ENCODE measurements around the gene PAPLN.
A peak's percentile ranks its signal among the peaks of the same experiment; 100 is the strongest.
"Not testable (repeated sequence)": the region's sequence is repeated elsewhere in the genome, so short reads cannot be mapped to it uniquely, and the experiment has no call there.

The PAPLN gene

GRCh38 chr14:73290279-73290678, 53.0 kb downstream of the PAPLN start:
- no peak for DNase-seq (ENCODE audit: low read depth, low spot score)
- H3K4me3 ChIP-seq = no peak overlapping the region
- H3K9me3 ChIP-seq (ENCODE audit: low read depth, low read length) = no peaks in the 10 kb centered on the region
- no peak overlapping the region for H3K9ac ChIP-seq (ENCODE audit: insufficient read length)
- no peak for TF ChIP-seq POLR2AphosphoS5 (IDR thresholded peaks at IDR 0.05; ENCODE audit: borderline replicate concordance, low read depth, low read length)
- no peak for TF ChIP-seq EZH2 (IDR thresholded peaks at IDR 0.05)
- TF ChIP-seq FOXP2 (optimal IDR thresholded peaks at IDR 0.05; ENCODE audit: control extremely low read depth, extremely low read length, insufficient read depth) = no peak
- no peak overlapping the region for H3K27ac ChIP-seq
- peaks cover 11% of the 10 kb centered on the region for H3K36me3 ChIP-seq (ENCODE audit: insufficient read depth, low read length)

GRCh38 chr14:73293782-73294781, 56.8 kb downstream of the PAPLN start:
- Histone ChIP-seq H3K27ac (no peak overlapping the region), H3K4me3 (no peak overlapping the region), H3K9ac (ENCODE audit: insufficient read length) (no peak overlapping the region), H3K36me3 (ENCODE audit: insufficient read depth, low read length) (peaks cover 5% of the 10 kb centered on the region), H3K9me3 (ENCODE audit: low read depth, low read length) (no peaks in the 10 kb centered on the region)
- no peak for DNase-seq (ENCODE audit: low read depth, low spot score)
- no peak for TF ChIP-seq POLR2AphosphoS5 (IDR thresholded peaks at IDR 0.05; ENCODE audit: borderline replicate concordance, low read depth, low read length)
- TF ChIP-seq FOXP2 (optimal IDR thresholded peaks at IDR 0.05; ENCODE audit: control extremely low read depth, extremely low read length, insufficient read depth) = no peak
- TF ChIP-seq EZH2 (IDR thresholded peaks at IDR 0.05) = no peak

- Histone ChIP-seq H3K36me3 (ENCODE audit: insufficient read depth, low read length) (peaks cover 5% of the 10 kb centered on the region), H3K4me3 (no peak overlapping the region), H3K27ac (no peak overlapping the region), H3K9ac (ENCODE audit: insufficient read length) (no peak overlapping the region), H3K9me3 (ENCODE audit: low read depth, low read length) (no peaks in the 10 kb centered on the region)
- peak; percentile 26 for DNase-seq (ENCODE audit: low read depth, low spot score)
- TF ChIP-seq POLR2AphosphoS5 (IDR thresholded peaks at IDR 0.05; ENCODE audit: borderline replicate concordance, low read depth, low read length) (no peak), EZH2 (IDR thresholded peaks at IDR 0.05) (no peak), FOXP2 (optimal IDR thresholded peaks at IDR 0.05; ENCODE audit: control extremely low read depth, extremely low read length, insufficient read depth) (no peak)
Observed at GRCh38 chr14:73295198-73295796, 58.0 kb downstream of the PAPLN start.

GRCh38 chr14:73305499-73305898, 68.2 kb downstream of the PAPLN start:
- Histone ChIP-seq H3K36me3 (ENCODE audit: insufficient read depth, low read length) (no peaks in the 10 kb centered on the region), H3K27ac (no peak overlapping the region), H3K9ac (ENCODE audit: insufficient read length) (no peak overlapping the region), H3K9me3 (ENCODE audit: low read depth, low read length) (no peaks in the 10 kb centered on the region), H3K4me3 (no peak overlapping the region)
- TF ChIP-seq POLR2AphosphoS5 (IDR thresholded peaks at IDR 0.05; ENCODE audit: borderline replicate concordance, low read depth, low read length) = no peak
- DNase-seq (ENCODE audit: low read depth, low spot score) = no peak

GRCh38 chr14:73307261-73307660, 70.0 kb downstream of the PAPLN start:
- DNase-seq (ENCODE audit: low read depth, low spot score) = no peak
- Histone ChIP-seq H3K9me3 (ENCODE audit: low read depth, low read length) (no peaks in the 10 kb centered on the region), H3K27ac (no peak overlapping the region), H3K4me3 (no peak overlapping the region), H3K36me3 (ENCODE audit: insufficient read depth, low read length) (no peaks in the 10 kb centered on the region), H3K9ac (ENCODE audit: insufficient read length) (no peak overlapping the region)
- TF ChIP-seq EZH2 (IDR thresholded peaks at IDR 0.05) (no peak), FOXP2 (optimal IDR thresholded peaks at IDR 0.05; ENCODE audit: control extremely low read depth, extremely low read length, insufficient read depth) (no peak), POLR2AphosphoS5 (IDR thresholded peaks at IDR 0.05; ENCODE audit: borderline replicate concordance, low read depth, low read length) (no peak)

GRCh38 chr14:73309207-73309606, 71.9 kb downstream of the PAPLN start:
- not testable (repeated sequence) for H3K9me3 ChIP-seq (ENCODE audit: low read depth, low read length); H3K27ac ChIP-seq; DNase-seq (ENCODE audit: low read depth, low spot score); H3K9ac ChIP-seq (ENCODE audit: insufficient read length); H3K4me3 ChIP-seq; H3K36me3 ChIP-seq (ENCODE audit: insufficient read depth, low read length)

GRCh38 chr14:73311708-73312030, 74.4 kb downstream of the PAPLN start:
- no peak for DNase-seq (ENCODE audit: low read depth, low spot score)
- no peak for TF ChIP-seq FOXP2 (optimal IDR thresholded peaks at IDR 0.05; ENCODE audit: control extremely low read depth, extremely low read length, insufficient read depth)
- no peak for TF ChIP-seq POLR2AphosphoS5 (IDR thresholded peaks at IDR 0.05; ENCODE audit: borderline replicate concordance, low read depth, low read length)
- TF ChIP-seq EZH2 (IDR thresholded peaks at IDR 0.05) = no peak
- Histone ChIP-seq H3K4me3 (no peak overlapping the region), H3K9ac (ENCODE audit: insufficient read length) (no peak overlapping the region), H3K27ac (no peak overlapping the region), H3K9me3 (ENCODE audit: low read depth, low read length) (no peaks in the 10 kb centered on the region), H3K36me3 (ENCODE audit: insufficient read depth, low read length) (no peaks in the 10 kb centered on the region)

GRCh38 chr14:73312687-73313086, 75.4 kb downstream of the PAPLN start:
- Histone ChIP-seq H3K9me3 (ENCODE audit: low read depth, low read length) (no peaks in the 10 kb centered on the region), H3K36me3 (ENCODE audit: insufficient read depth, low read length) (no peaks in the 10 kb centered on the region), H3K9ac (ENCODE audit: insufficient read length) (no peak overlapping the region), H3K4me3 (no peak overlapping the region), H3K27ac (no peak overlapping the region)
- TF ChIP-seq FOXP2 (optimal IDR thresholded peaks at IDR 0.05; ENCODE audit: control extremely low read depth, extremely low read length, insufficient read depth) = no peak
- TF ChIP-seq POLR2AphosphoS5 (IDR thresholded peaks at IDR 0.05; ENCODE audit: borderline replicate concordance, low read depth, low read length) = no peak
- TF ChIP-seq EZH2 (IDR thresholded peaks at IDR 0.05) = no peak
- no peak for DNase-seq (ENCODE audit: low read depth, low spot score)

Data from SK-N-MC (cell line).